ENCODE measurements around the gene ANKH.
A peak's percentile ranks its signal among the peaks of the same experiment; 100 is the strongest.

ANKH gene

GRCh38 chr5:14684757-14685156 is 186.8 kb downstream of the ANKH start:
- no peak for DNase-seq (ENCODE audit: low spot score)

GRCh38 chr5:14683906-14684455 is 187.6 kb downstream of the ANKH start:
- no peak for DNase-seq (ENCODE audit: low spot score)

DNA sequence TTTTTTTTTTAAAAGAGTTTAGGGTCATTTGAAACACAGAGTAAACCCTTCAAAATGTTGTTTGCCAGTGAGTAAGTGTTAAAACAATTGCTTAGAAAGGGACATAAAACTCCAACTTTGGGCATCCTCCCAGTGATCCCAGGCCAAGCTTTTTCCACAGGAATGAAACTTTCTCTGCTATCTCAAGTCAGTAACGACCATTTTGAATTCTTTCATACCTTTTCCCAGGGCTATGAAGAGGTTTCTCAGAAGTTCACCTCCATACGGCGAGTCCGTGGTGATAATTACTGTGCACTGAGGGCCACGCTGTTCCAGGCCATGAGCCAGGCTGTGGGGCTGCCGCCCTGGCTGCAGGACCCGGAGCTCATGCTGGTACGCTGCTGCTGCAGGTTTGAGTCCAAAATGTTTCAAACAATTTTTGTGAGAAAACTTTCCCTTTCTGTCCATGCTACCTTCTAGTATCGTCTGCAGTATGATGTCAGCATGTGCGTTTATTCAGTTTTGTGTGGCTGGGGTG is 190.3 kb downstream of the ANKH start:
- DNase-seq (ENCODE audit: low spot score) = no peak

DNA sequence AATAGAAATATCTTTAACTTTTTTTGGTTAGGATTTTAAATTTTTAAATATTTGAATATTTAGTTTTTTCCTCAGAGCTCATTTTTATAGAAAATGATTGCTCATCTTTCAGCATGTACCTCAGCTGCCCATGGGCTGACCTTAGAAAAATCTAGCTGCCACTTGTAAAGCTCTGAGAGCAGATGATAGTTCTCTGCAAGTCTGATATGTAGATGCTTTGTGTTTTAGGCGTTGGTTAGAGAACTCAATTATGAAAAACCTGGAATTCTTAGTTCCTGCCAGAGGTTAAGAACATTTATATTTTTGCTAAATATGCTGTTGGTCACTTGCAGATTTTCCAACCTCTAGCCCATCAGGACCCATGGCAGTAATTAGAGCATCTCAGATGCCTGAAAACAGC is 192.0 kb downstream of the ANKH start:
- no peak for DNase-seq (ENCODE audit: low spot score)

DNA sequence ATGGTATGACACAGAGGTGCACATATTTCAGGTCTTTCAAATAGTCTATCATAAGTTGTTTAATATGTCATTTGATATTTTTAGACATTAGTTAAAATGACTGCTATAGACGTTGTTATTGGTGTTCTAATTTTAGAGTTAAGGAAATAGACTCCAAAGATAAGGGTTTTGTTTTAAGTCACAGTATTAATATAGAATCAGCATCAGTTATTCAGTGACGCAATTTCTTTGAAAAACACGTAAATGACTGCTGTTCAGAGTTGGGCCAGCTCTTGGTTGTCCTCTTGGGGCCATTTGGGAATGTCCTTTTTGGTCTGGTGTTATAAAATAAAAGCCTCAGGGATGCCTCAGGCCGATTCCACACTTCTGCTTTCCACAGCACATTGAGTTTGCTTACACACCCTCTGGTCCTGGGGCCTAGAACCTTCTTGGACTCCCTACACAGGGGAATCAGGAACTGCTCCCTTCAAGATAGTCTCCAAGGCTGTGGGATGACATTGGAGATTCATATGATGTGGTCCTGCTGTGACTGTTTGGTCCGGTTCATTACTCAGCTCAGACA is 192.7 kb downstream of the ANKH start:
- DNase-seq (ENCODE audit: low spot score) = no peak

- DNase-seq (ENCODE audit: low spot score) = peak; percentile 35
Observed at GRCh38 chr5:14676320-14676719, 195.3 kb downstream of the ANKH start.

- no peak for DNase-seq (ENCODE audit: low spot score)
Observed at GRCh38 chr5:14675865-14676300, 195.7 kb downstream of the ANKH start.

GRCh38 chr5:14674983-14675854 is 196.4 kb downstream of the ANKH start:
- DNase-seq (ENCODE audit: low spot score) = no peak

- DNase-seq (ENCODE audit: low spot score) = no peak
Observed at GRCh38 chr5:14673443-14673842, 198.1 kb downstream of the ANKH start.

- DNase-seq (ENCODE audit: low spot score) = no peak
Observed at GRCh38 chr5:14672484-14673394, 198.8 kb downstream of the ANKH start.

DNA sequence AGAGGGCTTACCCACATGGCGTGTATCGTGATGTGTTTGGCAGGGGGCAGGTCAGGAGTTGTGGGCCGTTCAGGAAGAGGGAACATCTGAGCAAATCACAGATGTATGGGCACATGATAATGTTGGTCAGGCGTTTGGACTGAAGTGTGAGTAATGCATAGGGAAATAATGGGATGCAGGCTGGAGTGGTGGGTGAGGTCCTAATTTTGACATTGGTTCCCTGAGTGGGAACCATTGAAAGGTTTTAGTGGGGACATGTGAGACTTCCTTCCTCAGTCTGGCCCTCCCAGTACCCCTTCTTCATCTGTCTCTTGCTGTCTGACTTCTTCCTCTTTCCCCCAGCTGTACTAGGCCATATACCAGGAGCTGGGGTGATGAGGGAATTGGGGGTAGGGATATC is 199.5 kb downstream of the ANKH start:
- no peak for DNase-seq (ENCODE audit: low spot score)

DNA sequence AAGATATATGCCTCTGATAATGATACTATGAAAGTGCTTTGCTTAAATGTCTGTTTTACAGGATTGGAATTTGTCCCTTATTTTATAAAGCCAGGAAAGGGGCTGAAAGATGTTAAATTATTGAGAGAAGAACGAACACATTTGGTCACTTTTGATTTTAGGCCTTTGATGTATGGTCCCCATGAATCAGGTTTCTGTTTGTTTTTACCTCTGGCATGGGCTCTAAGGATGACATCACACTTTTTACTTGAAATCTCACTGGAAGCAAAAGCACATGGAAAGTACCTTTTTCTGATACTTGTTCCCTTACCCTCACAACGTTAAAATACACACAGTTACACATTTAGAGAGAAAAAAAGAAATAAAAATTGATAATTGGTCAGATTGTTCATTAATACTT is 200.2 kb downstream of the ANKH start:
- DNase-seq (ENCODE audit: low spot score) = peak; percentile 62

GRCh38 chr5:14669975-14670374 is 201.6 kb downstream of the ANKH start:
- DNase-seq (ENCODE audit: low spot score) = no peak

DNA sequence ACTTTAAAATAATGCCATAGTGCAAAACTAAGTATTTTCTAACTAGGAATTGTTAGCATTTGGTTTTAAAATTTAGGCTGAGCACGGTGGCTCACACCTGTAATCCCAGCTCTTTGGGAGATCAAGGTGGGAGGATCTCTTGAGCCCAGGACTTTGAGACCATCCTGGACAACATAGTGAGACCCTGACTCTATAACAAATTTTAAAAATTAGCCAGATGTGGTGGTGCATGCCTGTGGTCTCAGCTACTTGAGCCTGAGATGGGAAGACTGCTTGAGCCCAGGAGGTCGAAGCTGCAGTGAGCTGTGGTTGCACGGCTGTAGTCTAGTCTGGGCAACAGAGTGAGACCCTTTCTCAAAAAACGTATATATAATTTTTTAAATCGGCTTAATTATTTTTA is 202.2 kb downstream of the ANKH start:
- DNase-seq (ENCODE audit: low spot score) = no peak

- peak; percentile 48 for DNase-seq (ENCODE audit: low spot score)
Observed at GRCh38 chr5:14668181-14668591, 203.4 kb downstream of the ANKH start.

DNA sequence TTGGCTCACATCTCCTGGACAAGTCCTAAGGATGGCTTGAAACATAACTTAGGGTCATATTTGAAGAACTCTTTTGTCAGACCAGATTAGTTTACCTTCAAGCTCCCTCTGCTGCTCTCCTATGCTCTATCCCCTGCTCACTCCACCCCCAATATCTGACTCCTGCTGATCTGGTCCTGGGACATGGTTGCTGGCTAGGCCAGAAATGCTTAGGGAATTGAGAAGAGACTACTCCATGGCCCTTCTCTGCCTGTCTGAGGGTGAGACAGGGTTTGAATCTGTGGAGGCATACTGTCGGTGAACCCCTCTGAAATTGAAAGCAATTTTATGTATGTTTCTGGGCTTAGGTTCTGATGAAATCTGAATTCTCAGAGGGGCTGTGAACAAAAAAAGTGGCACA is 203.8 kb downstream of the ANKH start:
- no peak for DNase-seq (ENCODE audit: low spot score)

DNA sequence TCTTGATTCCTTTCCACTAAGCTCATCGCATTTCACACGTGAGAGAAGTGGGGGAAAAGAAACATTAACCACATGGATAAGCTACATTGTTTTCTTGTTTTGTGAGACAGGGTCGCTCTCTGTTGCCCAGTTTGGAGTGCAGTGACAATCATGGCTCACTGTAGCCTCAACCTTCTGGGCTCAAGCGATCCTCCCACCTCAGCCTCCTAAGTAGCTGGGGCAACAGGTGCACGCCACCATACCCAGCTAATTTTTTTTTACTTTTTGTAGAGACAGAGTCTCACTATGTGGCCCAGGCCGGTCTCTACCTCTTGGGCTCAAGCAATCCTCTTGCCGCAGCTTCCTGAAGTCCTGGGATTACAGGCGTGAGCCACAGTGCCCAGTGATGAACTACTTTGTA is 204.3 kb downstream of the ANKH start:
- no peak for DNase-seq (ENCODE audit: low spot score)

DNA sequence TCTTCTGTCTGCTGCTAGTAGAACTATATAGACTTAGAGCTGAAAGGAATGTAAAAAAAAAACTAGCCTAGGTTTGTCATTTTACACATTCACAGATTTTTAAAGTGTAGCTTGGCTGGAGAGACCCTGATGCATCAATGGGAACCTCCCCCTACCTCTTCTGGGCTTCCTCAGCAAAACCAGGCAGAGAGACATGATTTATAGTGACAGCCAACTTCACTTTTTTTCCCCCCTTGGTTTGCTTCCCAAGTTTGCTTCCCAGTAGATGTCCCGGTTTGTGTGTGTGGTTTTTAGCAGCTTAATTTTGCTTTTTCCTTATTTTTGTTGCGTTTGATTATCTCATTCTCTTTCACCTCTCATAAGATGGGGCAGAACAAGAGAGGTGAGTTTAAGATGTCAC is 205.2 kb downstream of the ANKH start:
- no peak for DNase-seq (ENCODE audit: low spot score)

DNA sequence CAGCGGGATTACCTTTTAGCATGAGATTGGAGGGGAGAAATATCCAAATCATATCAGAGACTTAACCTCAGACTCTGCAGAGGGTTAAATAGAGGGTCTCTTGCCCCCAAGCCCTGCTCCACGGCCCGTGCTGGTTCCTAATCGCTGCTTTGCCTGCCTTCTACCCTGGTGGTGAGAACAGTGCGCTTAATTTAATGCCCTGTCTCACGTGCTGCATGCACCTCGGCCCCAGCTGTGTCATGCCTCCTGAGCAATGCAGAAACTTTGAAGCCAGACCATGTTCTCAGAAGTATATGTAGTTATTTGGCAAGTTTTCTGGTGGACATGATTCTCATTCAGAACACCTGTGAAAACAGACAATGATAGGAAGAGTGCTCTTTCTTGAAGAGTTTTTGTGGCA is 205.6 kb downstream of the ANKH start:
- peak; percentile 69 for DNase-seq (ENCODE audit: low spot score)

DNA sequence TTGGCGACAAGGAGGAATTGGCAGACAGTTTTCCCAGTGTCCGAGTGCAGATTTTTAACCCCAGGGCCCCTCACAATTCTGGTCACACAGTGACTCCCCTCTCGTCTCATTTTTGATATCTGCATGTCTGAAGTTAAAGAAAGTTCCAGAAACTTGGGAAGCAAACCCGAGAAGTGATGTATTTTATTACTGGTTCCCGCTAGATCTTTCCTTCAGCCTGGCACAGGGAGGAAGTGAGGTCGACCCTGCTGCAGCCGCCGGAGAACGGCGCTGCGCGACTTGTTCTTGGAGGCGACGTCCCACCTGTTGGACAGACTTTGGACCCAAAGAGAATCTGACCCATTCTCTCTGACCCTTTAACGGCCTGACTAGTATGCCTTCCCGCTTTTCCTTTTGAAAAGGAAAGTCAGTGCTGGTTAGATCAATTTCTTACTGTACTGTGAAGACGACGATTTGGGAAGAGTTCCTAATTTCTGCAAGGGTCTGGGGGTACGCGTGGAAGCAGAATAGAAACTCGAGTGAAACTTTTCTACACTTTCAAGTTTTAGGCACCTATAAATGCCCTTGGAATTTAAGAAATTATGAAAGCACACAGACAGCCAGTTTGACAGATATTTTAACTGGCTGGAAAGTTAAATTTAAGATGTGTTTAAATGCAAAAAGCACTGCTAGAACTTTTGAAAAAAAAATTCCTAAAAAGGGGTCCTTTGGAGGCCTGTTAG is 206.3 kb downstream of the ANKH start:
- DNase-seq (ENCODE audit: low spot score) = no peak

Measured in CD4-positive, alpha-beta T cell treated with Interleukin-15 for 4 hours (primary cell).